ENCODE measurements around the gene POTEJ. TPM values are rescaled to one million over a fixed set of nuclear protein-coding genes. Genes with fewer than 3 reads are reported as not detected.
"Not testable (repeated sequence)": the region's sequence is repeated elsewhere in the genome, so short reads cannot be mapped to it uniquely, and the experiment has no call there.

POTEJ gene
- total RNA-seq, 4 donors from 2014 or later = 0.28 TPM; not detected in 3

DNA sequence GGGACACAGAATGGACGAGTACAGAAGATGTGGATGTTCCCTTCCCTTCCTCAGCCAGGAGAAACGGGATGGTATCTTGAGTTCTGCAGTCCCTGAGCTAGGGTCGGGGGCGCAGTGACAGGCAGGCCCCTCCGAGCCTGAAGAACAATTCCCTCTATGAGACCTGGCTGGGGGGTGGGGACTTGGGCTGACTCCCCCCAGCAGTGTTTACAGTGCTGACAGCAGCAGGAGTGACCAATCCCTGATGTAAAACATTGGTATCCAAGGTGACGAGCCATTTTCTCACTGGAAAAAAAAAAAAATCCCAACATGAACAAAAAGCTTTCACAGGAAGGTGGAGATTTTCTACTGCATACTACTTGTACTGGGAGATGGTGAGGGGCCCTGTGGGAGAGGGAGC is 11.8 kb upstream of the POTEJ start, which contains the start of gene CFC1:
TSS of gene CFC1 (minus strand) at position 183 of the 400 bp plus-strand sequence. CDS start 288 bp downstream, outside the sequence.
- not testable (repeated sequence) for ATAC-seq (ENCODE audit: low FRiP score); DNase-seq (ENCODE audit: low spot score)

DNA sequence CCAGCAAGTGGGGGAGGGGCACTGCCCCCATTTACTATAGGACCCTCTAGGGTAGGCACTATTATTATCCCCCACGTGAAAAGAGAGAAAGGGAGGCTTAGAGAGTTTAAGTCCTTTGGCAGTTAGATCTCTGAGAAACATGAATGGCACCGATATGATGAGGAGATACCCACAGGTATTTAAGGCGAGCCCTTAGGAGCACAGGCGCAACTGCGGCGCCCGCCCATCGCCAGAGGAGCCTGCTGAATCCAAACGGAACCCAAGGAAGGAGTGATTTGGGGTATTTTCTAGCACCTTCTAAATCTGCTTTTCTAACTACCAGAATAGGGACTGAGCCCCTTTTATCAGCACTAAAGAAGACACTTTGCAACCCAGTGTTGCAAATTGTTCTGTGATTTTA is 11.3 kb upstream of the POTEJ start:
- not testable (repeated sequence) for ATAC-seq (ENCODE audit: low FRiP score); DNase-seq (ENCODE audit: low spot score)

DNA sequence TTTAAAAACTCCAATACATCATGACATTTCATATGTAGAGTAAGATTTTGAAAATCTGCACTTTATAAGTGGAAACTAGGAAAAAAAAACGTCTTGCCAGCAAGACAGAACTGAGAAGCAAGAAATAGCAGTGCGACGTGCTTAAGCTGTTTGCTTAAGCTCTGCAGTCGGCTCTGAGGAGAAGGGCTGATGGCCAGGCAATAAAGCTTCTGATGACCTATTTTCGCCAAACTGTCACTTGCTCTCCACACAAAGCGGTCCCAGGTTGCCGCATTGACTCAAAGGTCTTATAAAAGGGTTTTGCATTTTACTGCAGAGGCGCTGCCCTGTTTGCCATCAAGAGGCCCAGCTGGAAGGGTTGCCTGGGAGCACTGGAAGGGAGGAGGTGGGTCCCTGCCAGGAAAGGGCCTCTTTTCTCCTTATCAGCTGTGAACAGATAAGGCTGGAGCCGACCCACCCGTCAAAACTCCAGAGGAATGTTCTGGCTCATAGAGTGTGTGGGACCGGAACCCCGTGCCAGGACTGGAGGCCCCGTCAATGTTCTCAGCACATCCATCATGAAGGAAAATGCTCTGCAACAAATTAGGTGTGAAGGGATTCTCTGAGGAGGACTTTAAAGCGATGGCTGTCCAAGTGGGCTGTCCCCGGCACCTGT is 9.5 kb upstream of the POTEJ start:
- peak; percentile 52 for ATAC-seq (ENCODE audit: low FRiP score)
- not testable (repeated sequence) for DNase-seq (ENCODE audit: low spot score)

DNA sequence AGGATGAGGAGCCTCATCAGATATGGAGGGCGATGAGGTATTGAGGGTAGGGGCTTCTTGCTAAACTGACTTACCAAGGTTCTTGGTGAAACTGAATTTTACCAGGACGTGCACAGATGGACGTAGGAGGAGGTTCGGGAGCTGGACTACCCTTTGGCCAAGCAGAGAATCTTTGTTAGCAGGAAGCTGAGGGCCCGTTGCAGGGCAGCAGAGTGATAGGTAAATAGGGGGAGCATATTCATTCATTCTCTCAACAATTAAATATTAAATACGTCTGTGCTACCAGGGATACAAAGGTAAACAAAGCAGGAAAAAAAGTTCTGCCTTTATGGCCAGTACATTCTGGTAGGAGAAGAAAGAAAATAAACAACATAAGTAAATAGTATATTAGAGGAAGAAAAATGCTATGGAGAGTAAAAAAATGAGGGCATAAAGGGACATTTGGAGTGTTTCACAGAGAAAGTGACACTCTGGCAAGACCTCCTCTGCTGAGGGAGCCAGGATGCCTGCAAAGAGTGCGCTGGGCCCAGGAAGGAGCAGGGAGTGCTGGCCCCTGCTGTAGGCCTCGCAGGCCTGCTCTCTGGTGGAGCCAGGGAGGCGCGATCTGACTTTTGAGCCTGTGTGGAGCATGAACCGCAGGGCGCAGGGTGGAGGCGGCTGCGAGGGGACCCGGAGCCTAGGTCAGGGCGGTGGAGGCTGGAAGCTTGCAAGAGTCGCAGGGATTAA is 2.8 kb upstream of the POTEJ start:
- not testable (repeated sequence) for ATAC-seq (ENCODE audit: low FRiP score); DNase-seq (ENCODE audit: low spot score)

DNA sequence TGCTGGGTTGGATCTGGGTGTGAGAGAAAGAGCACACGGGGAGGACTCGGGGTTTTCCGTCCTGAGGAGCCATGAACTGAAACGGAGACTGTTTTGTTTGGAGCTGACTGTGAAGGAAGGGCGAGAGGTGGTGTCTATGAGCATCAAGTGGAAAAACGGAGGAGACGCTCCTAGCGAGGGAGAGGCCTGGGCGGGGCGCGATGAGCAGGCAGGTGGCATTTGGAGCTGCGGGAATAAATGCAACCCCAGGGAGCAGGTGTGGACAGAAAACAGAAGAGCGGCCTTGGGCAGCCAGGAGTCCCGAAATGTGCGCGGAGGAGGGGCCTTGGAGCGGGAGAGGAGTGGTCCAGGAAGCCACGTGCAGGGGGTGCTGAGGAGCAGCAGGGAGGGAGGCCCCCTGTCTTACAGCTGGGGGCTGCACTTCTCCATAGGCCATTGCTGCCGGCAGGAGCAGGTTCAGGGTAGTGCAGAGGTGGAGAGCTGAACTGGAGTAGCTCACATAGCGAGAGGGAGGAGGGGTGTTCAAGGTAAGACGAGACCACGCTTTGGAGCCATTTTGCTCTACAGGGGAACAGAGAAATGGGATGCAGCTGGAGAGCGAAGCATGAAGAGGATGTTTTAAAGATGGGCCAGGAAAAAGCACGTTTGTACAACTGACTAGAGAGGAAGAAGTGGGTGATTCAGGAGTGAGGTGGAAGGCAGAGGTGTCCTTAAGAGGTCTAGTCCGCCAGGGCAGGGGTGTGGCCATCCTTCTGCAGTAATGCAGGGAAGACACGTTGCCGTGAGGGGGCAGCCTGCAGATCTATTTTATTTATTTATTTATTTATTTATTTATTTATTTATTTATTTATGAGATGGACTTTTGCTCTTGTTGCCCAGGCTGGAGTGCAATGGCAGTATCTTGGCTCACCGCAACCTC is 2.0 kb upstream of the POTEJ start:
- ATAC-seq (ENCODE audit: low FRiP score) = not testable (repeated sequence)

DNA sequence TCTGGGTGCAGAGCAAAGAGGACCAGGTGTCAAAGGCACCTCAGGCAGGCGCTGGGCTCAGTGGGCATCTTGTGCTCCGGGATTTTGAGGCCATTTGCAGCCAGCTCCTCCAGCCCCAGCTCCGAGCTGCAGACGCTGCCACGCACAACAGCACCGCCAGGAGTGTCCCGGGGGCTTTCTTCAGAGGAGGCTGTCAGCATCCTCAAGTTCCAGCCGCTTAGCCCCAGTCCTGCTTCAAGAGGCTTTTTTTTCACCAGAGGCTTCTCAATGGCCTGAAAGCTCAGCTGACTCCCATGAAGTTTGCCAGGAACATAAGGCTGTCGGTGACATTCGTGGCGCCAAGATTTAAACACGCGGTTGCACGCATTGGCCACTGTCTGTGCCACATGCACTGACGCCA is 754 bp upstream of the POTEJ start:
- DNase-seq (ENCODE audit: low spot score); ATAC-seq (ENCODE audit: low FRiP score): not testable (repeated sequence)

More for the DNA sequence above, 2.0 kb upstream of the POTEJ start:
- DNase-seq (ENCODE audit: low spot score) = not testable (repeated sequence)

DNA sequence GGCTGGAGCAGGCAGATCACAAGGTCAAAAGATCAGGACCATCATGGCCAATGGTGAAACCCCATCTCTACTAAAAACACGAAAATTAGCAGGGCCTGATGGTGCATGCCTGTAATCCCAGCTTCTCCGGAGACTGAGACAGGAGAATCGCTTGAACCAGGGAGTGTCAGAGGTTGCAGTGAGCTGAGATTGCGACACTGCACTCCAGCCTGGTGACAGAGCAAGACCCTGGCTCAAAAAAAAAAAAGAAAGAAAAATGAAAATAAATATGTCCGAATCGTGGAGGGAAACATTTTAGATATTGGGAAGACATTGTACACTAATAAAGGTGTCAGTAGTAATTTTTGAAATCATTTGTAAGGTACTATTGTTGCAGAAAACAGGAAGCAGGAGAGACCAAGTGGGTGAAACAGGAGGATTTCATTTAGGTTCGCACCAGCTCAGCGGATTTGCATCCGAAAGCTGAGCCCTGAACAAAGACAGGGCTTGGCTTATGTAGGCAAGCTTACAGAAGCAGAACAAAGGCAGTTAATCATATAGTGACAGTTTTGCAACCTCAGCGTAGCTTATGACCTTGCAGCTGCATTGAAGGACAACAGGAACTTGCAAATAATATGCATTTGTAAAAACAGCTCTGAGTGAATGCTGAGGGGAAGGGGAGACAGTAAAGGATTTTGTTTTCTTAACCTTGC is 17.7 kb downstream of the POTEJ start:
- ATAC-seq (ENCODE audit: low FRiP score); DNase-seq (ENCODE audit: low spot score): not testable (repeated sequence)

DNA sequence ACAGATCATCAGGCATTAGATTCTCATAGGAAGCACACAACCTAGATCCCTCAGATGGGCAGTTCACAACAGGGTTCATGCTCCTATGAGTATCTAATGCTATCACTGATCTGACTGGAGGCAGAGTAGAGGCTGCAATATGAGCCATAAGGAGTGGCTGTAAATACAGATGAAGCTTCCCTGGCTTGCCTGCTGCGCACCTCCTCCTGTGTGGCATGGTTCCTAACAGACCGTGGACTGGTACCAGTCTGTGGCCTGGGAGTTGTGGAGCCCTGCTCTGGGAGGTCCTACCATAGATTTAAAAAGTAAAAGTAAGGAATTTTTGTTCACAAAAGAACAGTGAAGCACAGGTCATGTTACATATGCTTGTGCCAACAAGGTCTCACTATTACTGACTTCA is 27.7 kb downstream of the POTEJ start:
- not testable (repeated sequence) for DNase-seq (ENCODE audit: low spot score); ATAC-seq (ENCODE audit: low FRiP score)

DNA sequence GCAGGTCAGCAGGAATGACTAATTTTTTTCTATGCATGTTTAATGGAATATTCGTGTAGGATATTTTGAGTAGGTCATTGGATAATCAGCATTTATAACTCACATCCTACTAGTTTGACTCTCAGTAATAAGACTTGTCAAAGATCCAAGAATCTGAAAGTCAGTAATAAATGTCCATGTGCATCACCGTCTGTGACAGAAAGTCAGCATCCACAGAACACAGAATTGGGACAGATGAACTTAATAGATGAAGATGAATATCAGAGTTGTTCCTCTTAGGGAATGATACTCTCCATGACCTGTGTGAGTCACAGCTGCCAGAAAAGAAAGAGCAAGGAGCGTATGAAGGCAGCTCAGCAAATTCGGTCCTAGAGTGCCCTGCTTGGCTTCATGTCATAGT is 30.4 kb downstream of the POTEJ start:
- ATAC-seq (ENCODE audit: low FRiP score); DNase-seq (ENCODE audit: low spot score): not testable (repeated sequence)

DNA sequence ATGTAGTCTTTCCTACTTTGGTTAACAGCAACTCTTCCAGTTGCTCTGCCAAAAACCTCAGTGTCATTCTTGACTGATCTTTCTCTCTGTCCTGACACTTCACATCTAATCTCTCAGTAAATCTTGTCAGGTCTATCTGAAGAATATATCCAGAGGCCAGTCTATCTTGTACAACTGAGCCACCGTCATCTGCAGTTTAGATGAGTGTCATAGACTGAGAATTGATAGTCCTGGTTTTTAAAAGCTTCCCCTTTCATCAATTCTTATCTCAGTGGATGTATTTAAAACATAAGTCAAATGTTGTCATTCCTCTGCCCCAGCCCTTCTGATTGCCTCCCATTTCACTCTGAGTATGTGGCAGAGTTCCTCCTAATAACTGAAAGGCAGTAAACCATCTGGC is 38.0 kb downstream of the POTEJ start:
- DNase-seq (ENCODE audit: low spot score); ATAC-seq (ENCODE audit: low FRiP score): not testable (repeated sequence)

DNA sequence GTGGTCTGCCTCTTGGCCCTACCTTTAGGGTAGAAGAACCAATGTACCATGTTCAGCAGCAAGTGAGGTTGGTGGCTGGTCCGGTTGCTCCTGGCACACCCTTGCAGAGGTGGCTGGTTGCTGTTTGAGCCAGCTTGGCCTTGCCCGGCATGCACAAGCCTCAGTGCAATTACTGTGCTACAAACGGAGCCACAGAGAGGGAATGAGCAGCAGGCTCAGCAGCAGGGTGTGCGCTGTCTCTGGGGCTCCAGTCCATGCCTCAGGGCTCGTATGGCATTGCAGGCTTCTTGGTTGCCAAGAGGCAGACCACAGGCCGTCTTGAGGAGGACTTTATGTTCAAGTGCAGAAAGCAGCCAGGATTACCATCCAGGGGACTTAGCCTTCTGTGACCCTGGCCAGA is 53.3 kb downstream of the POTEJ start:
- not testable (repeated sequence) for DNase-seq (ENCODE audit: low spot score); ATAC-seq (ENCODE audit: low FRiP score)

DNA sequence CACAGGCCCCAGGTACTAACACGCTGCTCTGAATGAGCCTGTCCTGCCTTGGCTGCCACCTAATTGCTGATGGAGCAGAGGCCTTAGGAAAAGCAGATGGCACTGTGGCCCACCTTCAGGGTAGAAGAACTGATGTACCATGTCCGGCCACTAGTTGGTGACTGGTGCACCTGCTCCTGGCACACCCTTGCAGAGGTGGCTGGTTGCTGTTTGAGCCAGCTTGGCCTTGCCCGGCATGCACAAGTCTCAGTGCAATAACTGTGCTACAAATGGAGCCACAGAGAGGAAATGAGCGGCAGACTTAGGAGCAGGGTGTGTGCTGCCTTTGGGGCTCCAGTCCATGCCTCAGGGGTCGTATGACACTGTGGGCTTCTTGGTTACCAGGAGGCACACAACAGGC is 54.4 kb downstream of the POTEJ start:
- ATAC-seq (ENCODE audit: low FRiP score); DNase-seq (ENCODE audit: low spot score): not testable (repeated sequence)

DNA sequence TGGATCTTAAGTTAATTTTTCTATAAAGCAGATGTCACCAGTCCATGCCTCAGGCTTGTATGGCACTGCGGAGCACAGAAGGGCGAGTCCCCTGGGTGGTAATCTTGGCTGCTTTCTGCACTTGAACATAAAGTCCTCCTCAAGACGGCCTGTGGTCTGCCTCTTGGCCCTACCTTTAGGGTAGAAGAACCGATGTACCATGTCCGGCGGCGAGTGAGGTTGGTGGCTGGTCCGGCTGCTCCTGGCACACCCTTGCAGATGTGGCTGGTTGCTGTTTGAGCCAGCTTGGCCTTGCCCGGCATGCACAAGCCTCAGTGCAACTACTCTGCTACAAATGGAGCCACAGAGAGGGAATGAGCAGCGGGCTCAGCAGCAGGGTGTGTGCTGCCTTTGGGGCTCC is 56.3 kb downstream of the POTEJ start:
- not testable (repeated sequence) for ATAC-seq (ENCODE audit: low FRiP score); DNase-seq (ENCODE audit: low spot score)

DNA sequence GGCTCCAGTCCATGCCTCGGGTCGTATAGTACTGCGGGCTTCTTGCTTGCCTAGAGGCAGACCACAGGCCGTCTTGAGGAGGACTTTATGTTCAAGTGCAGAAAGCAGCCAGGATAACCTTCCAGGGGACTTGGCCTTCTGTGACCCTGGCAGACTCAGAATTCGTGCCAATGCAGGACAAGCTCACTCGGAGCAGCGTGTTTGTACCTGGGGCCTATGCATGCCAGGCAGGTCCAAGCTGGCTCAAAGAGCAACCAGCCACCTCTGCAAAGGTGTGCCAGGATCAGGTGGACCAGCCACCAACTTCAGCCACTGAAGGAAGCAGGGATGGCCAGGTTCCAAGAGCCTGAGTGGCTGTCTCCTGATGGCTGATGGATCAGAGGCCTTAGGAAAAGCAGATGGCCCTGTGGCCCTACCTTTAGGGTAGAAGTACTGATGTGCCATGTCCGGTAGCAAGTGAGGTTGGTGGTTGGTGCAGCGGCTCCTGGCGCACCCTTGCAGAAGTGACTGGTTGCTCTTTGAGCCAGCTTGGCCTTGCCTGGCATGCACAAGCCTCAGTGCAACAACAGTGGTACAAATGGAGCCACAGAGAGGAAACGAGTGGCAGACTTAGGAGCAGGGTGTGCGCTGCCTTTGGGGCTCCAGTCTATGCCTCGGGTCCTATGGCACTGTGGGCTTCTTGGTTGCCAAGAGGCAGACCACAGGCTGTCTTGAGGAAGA is 58.9 kb downstream of the POTEJ start:
- not testable (repeated sequence) for DNase-seq (ENCODE audit: low spot score)

DNA sequence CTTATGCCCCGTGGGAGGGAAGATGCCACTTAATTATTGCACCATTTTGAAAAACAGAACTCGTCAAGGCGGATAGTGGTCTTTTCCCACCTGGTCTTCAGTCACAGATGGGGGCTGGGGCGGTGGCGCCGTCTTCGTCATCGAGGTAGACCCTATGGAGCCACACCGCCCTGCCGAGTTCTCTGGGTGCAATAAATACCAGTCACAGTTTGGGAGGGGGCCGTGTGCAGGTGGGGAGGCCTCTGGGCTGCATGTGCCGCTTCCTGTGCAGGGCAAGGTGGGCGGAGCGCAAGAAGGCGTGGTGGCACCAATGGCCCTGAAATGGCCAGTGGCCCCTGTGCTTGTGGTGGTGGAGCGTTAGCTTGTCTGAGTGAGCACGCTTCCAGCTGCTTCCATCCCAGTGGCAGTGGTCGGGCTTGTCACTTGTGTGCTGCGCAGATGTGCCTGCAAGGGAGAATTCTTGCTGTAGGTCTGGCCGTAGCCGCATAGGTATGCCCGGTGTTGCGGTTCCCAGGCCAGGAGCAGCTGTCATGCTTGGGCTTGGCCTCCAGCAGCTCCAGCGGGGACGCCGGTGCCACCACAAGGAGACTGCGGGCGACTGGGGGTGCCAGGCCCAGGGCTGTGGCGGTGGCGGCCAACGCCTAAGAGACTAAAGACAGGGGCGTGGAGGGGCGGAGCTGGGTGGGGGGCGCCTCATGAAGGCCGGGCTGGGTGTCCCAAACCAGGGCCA is 81.0 kb downstream of the POTEJ start:
- not testable (repeated sequence) for DNase-seq (ENCODE audit: low spot score)

More for the DNA sequence above, 58.9 kb downstream of the POTEJ start:
- not testable (repeated sequence) for ATAC-seq (ENCODE audit: low FRiP score)

DNA sequence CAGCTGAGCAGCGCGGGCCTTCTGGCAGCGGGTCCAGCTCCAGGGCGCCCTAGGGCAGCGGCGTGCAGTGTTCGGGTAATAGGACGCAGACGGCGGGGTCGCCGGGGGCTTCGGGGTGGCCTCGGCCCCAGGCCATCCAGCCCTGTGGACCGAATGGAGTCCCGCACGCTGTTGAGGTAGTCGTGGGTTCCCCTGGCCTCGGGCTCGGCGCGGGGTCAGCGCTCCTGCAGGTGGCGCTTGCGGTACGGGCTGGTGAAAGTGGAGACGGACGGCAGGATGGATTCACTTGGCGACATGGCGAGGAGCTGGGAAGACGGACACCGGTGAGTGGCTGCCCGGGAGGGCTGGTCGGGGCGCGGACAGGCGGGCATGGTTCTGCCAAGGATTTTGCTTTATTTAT is 82.2 kb downstream of the POTEJ start:
- ATAC-seq (ENCODE audit: low FRiP score) = peak; percentile 51
- DNase-seq (ENCODE audit: low spot score) = not testable (repeated sequence)

More for the DNA sequence above, 81.0 kb downstream of the POTEJ start:
- ATAC-seq (ENCODE audit: low FRiP score) = peak; percentile 37

DNA sequence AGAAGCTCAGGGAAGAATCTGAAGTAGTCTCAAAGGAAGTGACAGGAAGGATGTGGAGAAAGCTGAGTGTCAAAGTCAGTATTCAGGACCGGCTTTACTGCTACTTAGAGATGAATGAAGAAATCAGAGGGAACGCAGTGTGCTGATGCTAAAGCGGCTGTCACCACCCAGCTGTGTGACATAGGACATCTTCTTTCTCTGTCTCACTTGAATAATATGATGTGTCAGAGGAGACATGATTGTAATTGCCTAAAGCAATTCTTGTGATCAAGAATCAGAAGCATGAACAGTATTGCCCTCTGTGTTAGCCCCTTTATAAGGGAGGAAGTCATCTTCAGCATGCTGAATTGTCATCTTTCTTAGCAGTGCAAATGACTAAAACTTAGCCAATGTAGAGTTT is 92.0 kb downstream of the POTEJ start:
- ATAC-seq (ENCODE audit: low FRiP score); DNase-seq (ENCODE audit: low spot score): not testable (repeated sequence)

All from omental fat pad (tissue), 4 donors.